ENCODE measurements around the gene SERGEF.

- no peak for TF ChIP-seq CTCF (IDR thresholded peaks at IDR 0.05)
- TF ChIP-seq POLR2A (IDR thresholded peaks at IDR 0.05): no peak
Measured at GRCh38 chr11:17890325-17890724, 122.5 kb downstream of the SERGEF start.
